GM13977 (cell line): ENCODE results near the gene VWC2L.

Experiments used
- DNase-seq: peaks from one replicate; pipeline ENCODE4 v3.0.0; 2012; ENCODE audit warnings: low spot score
- CTCF ChIP-seq: IDR thresholded peaks from 2 replicates; pipeline ENCODE4 v1.5.1; 2012; ENCODE audit warnings: mild to moderate bottlenecking, control low read depth; ENCODE audit not compliant: insufficient read depth; ENCODE audit errors: extremely low read depth, missing control alignments
- in situ Hi-C: fragments of 300-500 bp; cut with MboI; formaldehyde crosslinking; loops from one replicate; pipeline ENCODE4 v1.12.0; 2022; ENCODE audit warnings: low sequenced_read_pairs, low pct_unique_long_range_greater_than_20kb, mixed read lengths, inconsistent platforms; ENCODE audit not compliant: unreplicated experiment

Gene VWC2L

GRCh38 chr2:214569419-214570035 lies 158.7 kb downstream of the VWC2L start:
- in situ Hi-C loops, result no loop called here
- DNase-seq, result no peak
- no peak for TF ChIP-seq CTCF

DNA sequence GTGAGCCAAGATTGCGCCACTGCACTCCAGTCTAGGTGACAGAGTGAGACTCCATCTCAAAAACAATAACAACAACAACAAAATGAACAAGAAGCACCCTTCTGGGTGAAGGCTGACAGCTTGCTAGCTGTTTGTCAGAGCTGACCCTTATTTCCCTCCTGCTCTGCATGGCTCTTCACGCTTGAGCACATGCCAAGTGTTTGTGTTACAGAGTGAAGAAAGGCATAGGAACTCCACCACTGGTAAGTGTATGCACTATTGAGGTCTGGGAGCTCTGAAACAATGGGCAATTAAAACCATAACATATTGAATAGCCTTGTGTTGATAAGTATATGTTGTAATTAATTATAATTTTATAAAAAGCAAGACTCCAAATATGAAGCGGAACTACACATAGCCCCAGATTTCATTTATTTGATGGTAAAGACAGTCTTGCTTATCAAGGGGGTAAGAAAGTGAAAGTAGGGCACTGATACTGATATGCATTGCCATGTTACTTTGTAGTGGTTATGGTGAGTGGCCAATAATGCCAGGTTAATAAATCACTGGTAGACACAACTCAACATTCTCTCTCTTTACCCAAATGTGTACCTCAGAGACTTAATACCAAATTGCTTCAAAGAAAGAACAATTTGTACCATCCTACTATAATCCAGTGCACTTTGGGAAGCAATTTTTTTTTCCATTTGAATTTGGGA lies 163.4 kb downstream of the VWC2L start:
- in situ Hi-C loops, result no loop called here
- DNase-seq, result no peak

DNA sequence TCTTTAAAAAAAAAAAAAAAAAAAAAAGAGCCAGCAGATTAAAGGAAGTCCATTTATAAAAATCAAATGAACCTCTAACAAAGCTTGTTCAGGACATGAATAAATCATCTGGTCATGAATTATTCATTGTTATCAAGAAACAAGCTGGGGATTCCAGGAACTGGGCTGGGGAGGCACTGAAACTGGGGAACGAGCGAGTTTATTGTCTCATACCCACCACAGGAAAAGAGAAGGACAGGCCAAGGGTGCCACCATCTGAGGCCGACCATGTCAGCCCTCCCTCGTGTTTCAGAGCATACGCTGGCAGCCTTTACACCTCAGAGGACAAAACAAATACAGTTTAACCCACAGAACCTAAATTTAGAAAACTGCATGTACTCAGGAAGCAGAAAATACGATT lies 164.2 kb downstream of the VWC2L start:
- in situ Hi-C loops, result no loop called here
- no peak for DNase-seq
- no peak for TF ChIP-seq CTCF

More for the DNA sequence above, 163.4 kb downstream of the VWC2L start:
- no peak for TF ChIP-seq CTCF

GRCh38 chr2:214575465-214575864 lies 164.6 kb downstream of the VWC2L start:
- no peak for TF ChIP-seq CTCF
- no peak for DNase-seq
- in situ Hi-C loops, result no loop called here

DNA sequence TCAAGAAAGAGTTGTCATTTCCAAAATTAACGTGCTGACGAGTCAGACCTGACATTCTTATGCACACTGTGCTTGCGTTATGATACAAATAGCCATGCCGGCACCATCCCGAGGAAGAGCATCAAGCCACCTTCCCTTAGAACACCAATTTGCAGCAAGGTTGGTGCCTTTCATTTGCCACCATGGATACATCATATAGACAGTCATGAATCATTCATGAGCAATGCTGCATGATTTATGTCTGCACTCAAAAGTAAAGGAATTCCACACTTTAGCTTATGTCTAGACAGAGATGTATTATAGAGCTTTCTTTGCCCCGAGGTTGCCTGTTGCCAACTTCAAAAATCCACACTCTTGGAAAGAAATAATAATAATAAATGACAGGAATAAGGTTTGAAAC lies 166.9 kb downstream of the VWC2L start:
- in situ Hi-C loops, result no loop called here
- no peak for DNase-seq
- TF ChIP-seq CTCF, result no peak

DNA sequence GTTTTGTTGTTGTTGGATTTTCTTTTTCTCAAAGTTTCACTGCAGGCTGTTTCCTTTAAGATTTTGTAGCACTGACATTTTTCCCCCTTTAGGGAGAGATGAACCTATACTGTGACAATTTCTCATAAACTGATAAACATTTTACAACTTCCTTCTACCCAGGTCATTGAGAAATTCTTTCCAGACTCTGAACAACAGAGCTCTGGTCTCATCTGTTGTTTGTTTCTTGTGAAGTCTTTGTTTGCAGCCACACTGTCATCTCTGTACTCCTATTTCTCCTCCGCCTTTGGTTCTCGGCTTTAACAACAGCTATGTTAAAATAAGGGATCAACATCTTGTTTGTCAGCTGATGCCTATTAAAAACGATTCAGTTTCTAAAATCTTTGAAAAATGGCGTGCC lies 167.6 kb downstream of the VWC2L start:
- no peak for TF ChIP-seq CTCF
- in situ Hi-C loops, result no loop called here

More for the DNA sequence above, 167.6 kb downstream of the VWC2L start:
- DNase-seq, result no peak
